Measurements from ENCODE around the gene KCNJ4.

KCNJ4 gene

DNA sequence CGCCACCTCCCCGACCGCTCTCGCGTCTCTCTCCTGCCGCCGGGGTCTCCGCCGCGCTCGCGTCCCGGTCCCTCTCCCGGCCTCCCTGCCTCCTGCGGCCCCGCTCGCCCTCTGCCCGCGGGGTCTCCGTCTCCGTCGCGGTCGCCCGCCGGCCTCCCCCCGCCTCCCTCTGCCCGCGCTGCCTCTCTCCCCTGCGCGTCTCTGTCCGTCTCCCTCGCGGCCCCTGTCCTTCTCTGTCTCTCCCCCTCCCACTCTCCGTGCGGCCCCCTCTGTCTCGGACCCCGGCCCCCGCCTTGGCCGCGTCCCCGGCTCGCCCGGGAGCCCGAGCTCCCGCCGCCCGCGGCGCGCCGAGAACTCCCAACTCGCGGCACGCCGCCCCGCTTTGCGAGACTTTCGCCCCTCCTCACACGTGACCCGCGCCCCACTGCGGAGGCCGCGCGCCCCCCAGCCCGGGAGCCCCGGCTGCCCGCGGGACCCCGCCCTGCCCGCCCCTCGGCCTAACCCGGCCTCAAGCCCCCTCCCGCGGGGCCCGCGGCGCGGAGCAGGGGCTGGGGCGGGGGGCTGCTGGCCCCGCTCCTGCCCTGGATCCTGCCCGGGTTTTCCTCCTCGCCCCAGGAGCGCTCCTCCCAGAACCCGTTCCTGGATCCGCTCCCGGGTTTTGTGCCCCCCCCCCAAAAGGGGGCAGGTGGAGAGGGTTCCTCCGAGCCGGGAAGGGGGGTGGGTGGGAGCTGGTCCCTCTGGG lies 702 bp upstream of the KCNJ4 start:
- Histone ChIP-seq H3K4me3 (ENCODE audit: low read depth in 1 of 2, low read length in 2 of 2) (no peak overlapping the region), H3K79me2 (ENCODE audit: insufficient read depth, low read length) (no peaks in the 10 kb centered on the region), H3K9ac (ENCODE audit: low read depth, low read length) (no peak overlapping the region), H2AFZ (ENCODE audit: low read depth, low read length) (no peak overlapping the region), H4K20me1 (ENCODE audit: insufficient read depth, low read length) (peaks cover 11% of the 10 kb centered on the region), H3K9me3 (ENCODE audit: insufficient read depth, low read length, severe bottlenecking) (no peaks in the 10 kb centered on the region), H3K27me3 (ENCODE audit: insufficient read depth, low read length, poor library complexity) (peaks cover 35% of the 10 kb centered on the region), H3K4me1 (ENCODE audit: insufficient read depth, low read length) (no peaks in the 10 kb centered on the region), H3K36me3 (ENCODE audit: insufficient read depth, low read length) (no peaks in the 10 kb centered on the region), H3K4me2 (ENCODE audit: insufficient read depth, low read length) (no peak overlapping the region), H3K27ac (ENCODE audit: low read length) (no peak overlapping the region)
- peak; percentile 43 for DNase-seq
- TF ChIP-seq EZH2 (IDR thresholded peaks at IDR 0.05; ENCODE audit: borderline replicate concordance, low read depth, low read length, severe bottlenecking), result no peak
- TF ChIP-seq, protein P1, sequence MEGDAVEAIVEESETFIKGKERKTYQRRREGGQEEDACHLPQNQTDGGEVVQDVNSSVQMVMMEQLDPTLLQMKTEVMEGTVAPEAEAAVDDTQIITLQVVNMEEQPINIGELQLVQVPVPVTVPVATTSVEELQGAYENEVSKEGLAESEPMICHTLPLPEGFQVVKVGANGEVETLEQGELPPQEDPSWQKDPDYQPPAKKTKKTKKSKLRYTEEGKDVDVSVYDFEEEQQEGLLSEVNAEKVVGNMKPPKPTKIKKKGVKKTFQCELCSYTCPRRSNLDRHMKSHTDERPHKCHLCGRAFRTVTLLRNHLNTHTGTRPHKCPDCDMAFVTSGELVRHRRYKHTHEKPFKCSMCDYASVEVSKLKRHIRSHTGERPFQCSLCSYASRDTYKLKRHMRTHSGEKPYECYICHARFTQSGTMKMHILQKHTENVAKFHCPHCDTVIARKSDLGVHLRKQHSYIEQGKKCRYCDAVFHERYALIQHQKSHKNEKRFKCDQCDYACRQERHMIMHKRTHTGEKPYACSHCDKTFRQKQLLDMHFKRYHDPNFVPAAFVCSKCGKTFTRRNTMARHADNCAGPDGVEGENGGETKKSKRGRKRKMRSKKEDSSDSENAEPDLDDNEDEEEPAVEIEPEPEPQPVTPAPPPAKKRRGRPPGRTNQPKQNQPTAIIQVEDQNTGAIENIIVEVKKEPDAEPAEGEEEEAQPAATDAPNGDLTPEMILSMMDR (IDR thresholded peaks at IDR 0.05; ENCODE audit: borderline replicate concordance, extremely low read depth, low read length, poor library complexity, severe bottlenecking), result no peak
- ATAC-seq (ENCODE audit: insufficient read depth, low read depth), result no peak; the same call in 2 of the 3 replicates

DNA sequence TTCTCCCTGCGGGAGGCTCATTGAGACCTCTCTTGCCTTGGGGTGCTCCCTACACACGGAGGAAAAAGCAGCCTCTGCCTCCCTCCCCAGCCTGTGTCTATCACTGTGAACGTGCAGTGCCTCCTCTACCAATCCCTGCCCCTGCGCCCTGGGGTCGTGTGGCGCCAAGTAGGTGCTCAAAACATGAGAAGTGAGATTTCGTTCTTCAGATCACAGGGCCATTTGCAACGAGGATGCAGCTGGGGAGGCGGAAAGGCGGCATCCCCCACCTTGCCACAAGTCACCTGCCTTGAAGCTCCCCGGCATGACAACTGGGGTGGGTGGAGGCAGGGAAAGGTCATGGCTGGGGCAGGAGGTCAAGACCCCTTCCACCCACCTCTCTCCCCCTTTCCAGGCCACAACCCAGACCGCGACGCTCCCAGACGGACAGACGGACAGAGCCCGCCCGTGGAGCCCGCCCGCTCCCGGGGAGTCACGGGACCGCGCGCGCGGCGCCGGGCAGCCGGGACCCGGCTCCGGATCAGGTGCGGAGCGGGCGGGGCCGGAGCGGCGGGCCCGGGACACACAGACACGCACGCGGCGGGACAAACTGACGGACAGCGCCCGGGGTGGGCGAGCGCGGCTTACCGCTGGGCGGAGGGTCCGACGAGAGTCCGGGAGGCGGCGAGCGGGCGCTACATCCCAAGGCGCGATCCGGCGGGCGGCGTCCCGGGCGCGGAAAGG lies 485 bp downstream of the KCNJ4 start:
- Histone ChIP-seq H3K9me3 (ENCODE audit: insufficient read depth, low read length, severe bottlenecking) (no peaks in the 10 kb centered on the region), H3K79me2 (ENCODE audit: insufficient read depth, low read length) (no peaks in the 10 kb centered on the region), H4K20me1 (ENCODE audit: insufficient read depth, low read length) (peaks cover 11% of the 10 kb centered on the region), H3K36me3 (ENCODE audit: insufficient read depth, low read length) (no peaks in the 10 kb centered on the region), H3K4me2 (ENCODE audit: insufficient read depth, low read length) (no peak overlapping the region), H3K27ac (ENCODE audit: low read length) (no peak overlapping the region), H3K9ac (ENCODE audit: low read depth, low read length) (no peak overlapping the region), H3K4me3 (ENCODE audit: low read depth in 1 of 2, low read length in 2 of 2) (no peak overlapping the region), H2AFZ (ENCODE audit: low read depth, low read length) (no peak overlapping the region), H3K27me3 (ENCODE audit: insufficient read depth, low read length, poor library complexity) (peaks cover 37% of the 10 kb centered on the region), H3K4me1 (ENCODE audit: insufficient read depth, low read length) (no peaks in the 10 kb centered on the region)
- TF ChIP-seq EZH2 (IDR thresholded peaks at IDR 0.05; ENCODE audit: borderline replicate concordance, low read depth, low read length, severe bottlenecking), result no peak
- TF ChIP-seq, protein P1 (IDR thresholded peaks at IDR 0.05; ENCODE audit: borderline replicate concordance, extremely low read depth, low read length, poor library complexity, severe bottlenecking), result no peak
- DNase-seq (no peak), ATAC-seq (ENCODE audit: insufficient read depth, low read depth) (peak; percentile 23; the same call in 1 of the 3 replicates)

DNA sequence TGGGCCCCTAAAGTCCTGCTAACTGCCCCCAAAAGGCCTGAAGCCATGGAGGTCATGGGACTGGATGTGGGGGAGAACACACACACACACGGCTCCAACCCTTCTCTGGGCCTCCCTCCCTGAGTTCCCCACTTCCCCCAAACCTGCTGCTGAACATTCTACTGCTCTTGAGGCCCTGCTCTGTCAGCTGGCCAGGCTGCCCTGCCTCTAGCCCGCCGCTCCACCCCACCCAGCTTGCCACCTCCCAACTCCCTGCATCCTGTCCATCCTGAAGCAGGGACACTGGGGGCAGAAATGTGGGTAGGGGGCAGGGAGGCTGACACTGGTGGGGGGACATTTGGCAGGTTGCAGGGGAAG lies 1.0 kb downstream of the KCNJ4 start:
- H3K4me3 ChIP-seq (ENCODE audit: low read depth in 1 of 2, low read length in 2 of 2), result no peak overlapping the region
- no peaks in the 10 kb centered on the region for H3K79me2 ChIP-seq (ENCODE audit: insufficient read depth, low read length)
- H3K36me3 ChIP-seq (ENCODE audit: insufficient read depth, low read length), result no peaks in the 10 kb centered on the region
- H4K20me1 ChIP-seq (ENCODE audit: insufficient read depth, low read length), result peaks cover 11% of the 10 kb centered on the region
- H3K4me1 ChIP-seq (ENCODE audit: insufficient read depth, low read length), result no peaks in the 10 kb centered on the region
- H3K9me3 ChIP-seq (ENCODE audit: insufficient read depth, low read length, severe bottlenecking), result no peaks in the 10 kb centered on the region
- H3K27me3 ChIP-seq (ENCODE audit: insufficient read depth, low read length, poor library complexity), result peaks cover 37% of the 10 kb centered on the region
- no peak for DNase-seq
- H3K9ac ChIP-seq (ENCODE audit: low read depth, low read length), result no peak overlapping the region
- no peak overlapping the region for H3K27ac ChIP-seq (ENCODE audit: low read length)
- no peak overlapping the region for H3K4me2 ChIP-seq (ENCODE audit: insufficient read depth, low read length)
- H2AFZ ChIP-seq (ENCODE audit: low read depth, low read length), result no peak overlapping the region
- no peak for ATAC-seq (ENCODE audit: insufficient read depth, low read depth)
- no peak for TF ChIP-seq EZH2 (IDR thresholded peaks at IDR 0.05; ENCODE audit: borderline replicate concordance, low read depth, low read length, severe bottlenecking)
- TF ChIP-seq, protein P1 (IDR thresholded peaks at IDR 0.05; ENCODE audit: borderline replicate concordance, extremely low read depth, low read length, poor library complexity, severe bottlenecking), result no peak
